H9 (cell line): ENCODE results near the gene EPHA2. TPM values are rescaled to one million over a fixed set of nuclear protein-coding genes. Genes with fewer than 3 reads are reported as not detected.

ENCODE experiments used
- DNase-seq: peaks from one replicate; pipeline ENCODE4 v3.0.0-alpha.2; 2017
- H2AFZ ChIP-seq: one replicate; pipeline ENCODE4 v1.6.1; 2013; ENCODE audit warnings: mild to moderate bottlenecking, low read length, control low read depth, moderate library complexity
- H2AK5ac ChIP-seq: 2 replicates; pipeline ENCODE4 v1.6.1; 2013; ENCODE audit warnings: low read length, control low read depth, mixed read lengths; ENCODE audit not compliant: insufficient read length
- H2BK120ac ChIP-seq: one replicate; pipeline ENCODE4 v1.6.1; 2013; ENCODE audit warnings: low read depth, mild to moderate bottlenecking, low read length, control low read depth, inconsistent platforms; ENCODE audit not compliant: poor library complexity, severe bottlenecking
- H2BK12ac ChIP-seq: 2 replicates; pipeline ENCODE4 v1.6.1; 2013; ENCODE audit warnings: low read length, control low read depth, mixed read lengths, low read depth; ENCODE audit not compliant: insufficient read length
- H2BK15ac ChIP-seq: 2 replicates; pipeline ENCODE4 v1.6.1; 2013; ENCODE audit warnings: low read depth, low read length, control low read depth
- H2BK20ac ChIP-seq: one replicate; pipeline ENCODE4 v1.6.1; 2013; ENCODE audit warnings: low read depth, mild to moderate bottlenecking, low read length, control low read depth, inconsistent platforms; ENCODE audit not compliant: poor library complexity, severe bottlenecking
- H2BK5ac ChIP-seq: 2 replicates; pipeline ENCODE4 v1.6.1; 2013; ENCODE audit warnings: low read length, control low read depth, mixed read lengths; ENCODE audit not compliant: insufficient read length
- H3K14ac ChIP-seq: 2 replicates; pipeline ENCODE4 v1.6.1; 2013; ENCODE audit warnings: low read length, control low read depth; ENCODE audit not compliant: insufficient read depth
- H3K18ac ChIP-seq: 2 replicates; pipeline ENCODE4 v1.6.1; 2013; ENCODE audit warnings: low read depth, mild to moderate bottlenecking, mixed read lengths, low read length, control low read depth; ENCODE audit not compliant: insufficient read length
- H3K23ac ChIP-seq: 2 replicates; pipeline ENCODE4 v1.6.1; 2013; ENCODE audit warnings: low read length, control low read depth, mixed read lengths, low read depth; ENCODE audit not compliant: insufficient read length
- H3K23me2 ChIP-seq: 2 replicates; pipeline ENCODE4 v1.6.1; 2013; ENCODE audit warnings: low read depth, mild to moderate bottlenecking, mixed read lengths, low read length, control low read depth; ENCODE audit not compliant: insufficient read length, poor library complexity, severe bottlenecking
- H3K27ac ChIP-seq: 2 replicates; pipeline ENCODE4 v1.5.1; 2013; ENCODE audit warnings: low read length, control low read depth, mixed read lengths, low read depth; ENCODE audit not compliant: insufficient read length
- H3K27me3 ChIP-seq: 2 replicates; pipeline ENCODE4 v1.6.1; 2013; ENCODE audit warnings: low read length, control low read depth, inconsistent platforms; ENCODE audit not compliant: insufficient read depth
- H3K4ac ChIP-seq: 2 replicates; pipeline ENCODE4 v1.6.1; 2013; ENCODE audit warnings: low read depth, mild to moderate bottlenecking, control low read depth, inconsistent platforms, low read length, moderate library complexity
- H3K4me1 ChIP-seq: 2 replicates; pipeline ENCODE4 v1.6.1; 2013; ENCODE audit warnings: low read length, control low read depth, inconsistent platforms; ENCODE audit not compliant: insufficient read depth
- H3K4me2 ChIP-seq: 2 replicates; pipeline ENCODE4 v1.6.1; 2013; ENCODE audit warnings: low read length, control low read depth, mixed read lengths; ENCODE audit not compliant: insufficient read length, insufficient read depth
- H3K56ac ChIP-seq: 2 replicates; pipeline ENCODE4 v1.6.1; 2013; ENCODE audit warnings: low read depth, mild to moderate bottlenecking, mixed read lengths, low read length, control low read depth; ENCODE audit not compliant: insufficient read length
- H3K79me1 ChIP-seq: 2 replicates; pipeline ENCODE4 v1.6.1; 2013; ENCODE audit warnings: low read depth, mild to moderate bottlenecking, moderate library complexity, low read length, control low read depth, inconsistent platforms; ENCODE audit not compliant: insufficient read depth, poor library complexity, severe bottlenecking
- H3K79me2 ChIP-seq: 2 replicates; pipeline ENCODE4 v1.6.1; 2013; ENCODE audit warnings: low read length, control low read depth, inconsistent platforms; ENCODE audit not compliant: insufficient read depth
- H3K9ac ChIP-seq: 2 replicates; pipeline ENCODE4 v1.6.1; 2013; ENCODE audit warnings: low read length, control low read depth, mixed read lengths; ENCODE audit not compliant: insufficient read length; ENCODE audit errors: extremely low read depth
- H3K9me3 ChIP-seq: one replicate; pipeline ENCODE4 v1.6.1; 2013; ENCODE audit warnings: low read depth, low read length, inconsistent platforms; ENCODE audit not compliant: control insufficient read depth
- H3T11ph ChIP-seq: one replicate; pipeline ENCODE4 v1.6.1; 2013; ENCODE audit warnings: mild to moderate bottlenecking, low read length, control low read depth, inconsistent platforms
- H4K20me1 ChIP-seq: one replicate; pipeline ENCODE4 v1.6.1; 2013; ENCODE audit not compliant: control insufficient read depth, insufficient read length, insufficient read depth
- H4K5ac ChIP-seq: 2 replicates; pipeline ENCODE4 v1.6.1; 2013; ENCODE audit warnings: low read depth, mild to moderate bottlenecking, mixed read lengths, low read length, control low read depth; ENCODE audit not compliant: insufficient read length
- H4K8ac ChIP-seq: replicated peaks from 2 replicates; pipeline ENCODE4 v1.6.1; 2013; ENCODE audit warnings: low read length, control low read depth, mixed read lengths, low read depth; ENCODE audit not compliant: insufficient read length
- H4K91ac ChIP-seq: 2 replicates; pipeline ENCODE4 v1.6.1; 2013; ENCODE audit warnings: low read depth, mild to moderate bottlenecking, moderate library complexity, mixed read lengths, low read length, control low read depth; ENCODE audit not compliant: insufficient read length
- H3K27ac Mint-ChIP-seq, 3 experiments: 2 replicates in 2 of 3; 3 replicates in 1 of 3; pipeline ENCODE4 v1.8.0; 2020 to 2021; ENCODE audit warnings: mixed read lengths in 3 of 3, mild to moderate bottlenecking in 1 of 3, moderate library complexity in 1 of 3
- H3K27me3 Mint-ChIP-seq: 2 replicates; pipeline ENCODE4 v1.8.0; 2021; ENCODE audit warnings: low read depth, mild to moderate bottlenecking, moderate library complexity, mixed read lengths
- H3K36me3 Mint-ChIP-seq, 3 experiments: 2 replicates in 2 of 3; 3 replicates in 1 of 3; pipeline ENCODE4 v1.8.0; 2020 to 2021; ENCODE audit warnings: low read depth in 3 of 3, mixed read lengths in 3 of 3; ENCODE audit not compliant: insufficient read depth in 1 of 3
- H3K4me1 Mint-ChIP-seq, 2 experiments: 2 replicates each; pipeline ENCODE4 v1.8.0; 2020; ENCODE audit warnings: mixed read lengths in 2 of 2
- H3K4me3 Mint-ChIP-seq, 2 experiments: 2 replicates in 1 of 2; 3 replicates in 1 of 2; pipeline ENCODE4 v1.8.0; 2020 to 2021; ENCODE audit warnings: mild to moderate bottlenecking in 2 of 2, mixed read lengths in 2 of 2, moderate library complexity in 1 of 2
- H3K9me3 Mint-ChIP-seq, 2 experiments: 2 replicates in 1 of 2; 3 replicates in 1 of 2; pipeline ENCODE4 v1.8.0; 2020; ENCODE audit warnings: mild to moderate bottlenecking in 2 of 2, mixed read lengths in 2 of 2, moderate library complexity in 1 of 2
- CTCF ChIP-seq: fragments of 200-600 bp; sonication (generic); conservative IDR thresholded peaks from 3 replicates; pipeline ENCODE4 v1.8.0; 2021; ENCODE audit warnings: antibody characterized with exemption, mild to moderate bottlenecking
- WGBS: extraction: QIAGEN DNeasy Blood & Tissue Kit; methylation state at CpG from one replicate; pipeline ENCODE4 v1.1.7; 2013; ENCODE audit warnings: missing lambda C conversion rate, low lambda C conversion rate, mixed read lengths; ENCODE audit not compliant: insufficient read length; ENCODE audit errors: extremely low coverage; 5-methylcytosine and 5-hydroxymethylcytosine counted together
- total RNA-seq: library from RNA; stranded (reverse); gene quantifications from 2 replicates; pipeline ENCODE4 v1.2.1, GENCODE V29; 2021

EPHA2 gene
- total RNA-seq, 1 experiment from 2014 or later, result 33.1 TPM

- Histone ChIP-seq H2BK15ac (no peak overlapping the region), H3K27ac (no peak overlapping the region), H3K9me3 (no peaks in the 10 kb centered on the region), H2BK12ac (no peak overlapping the region), H3K27me3 (no peaks in the 10 kb centered on the region), H3K23ac (no peak overlapping the region), H3K79me2 (no peaks in the 10 kb centered on the region), H2BK20ac (no peak overlapping the region), H3K9ac (no peak overlapping the region), H3K18ac (no peak overlapping the region), H3K4me2 (no peak overlapping the region), H2AFZ (no peak overlapping the region), H3K79me1 (no peaks in the 10 kb centered on the region), H3K4ac (no peak overlapping the region), H4K91ac (no peak overlapping the region), H3K14ac (no peak overlapping the region), H4K20me1 (no peaks in the 10 kb centered on the region), H3K23me2 (no peaks in the 10 kb centered on the region), H3K4me1 (no peaks in the 10 kb centered on the region), H4K8ac (no peak overlapping the region), H2BK120ac (no peak overlapping the region), H2AK5ac (no peak overlapping the region), H4K5ac (no peak overlapping the region), H2BK5ac (no peak overlapping the region), H3T11ph (no peak overlapping the region), H3K56ac (no peak overlapping the region)
- Mint-ChIP-seq H3K27ac (peak overlapping the region in 1 of 3 experiments; percentile 76; a peak in 3 of 7 replicates), H3K4me1 (0 out of 4 replicates have a peak, but pooled peaks cover 0 to 2% of the 10 kb centered on the region in 2 experiments), H3K4me3 (no peak overlapping the region), H3K27me3 (peaks cover 12% of the 10 kb centered on the region), H3K36me3 (no peaks in the 10 kb centered on the region), H3K9me3 (no peaks in the 10 kb centered on the region)
- TF ChIP-seq CTCF, result no peak
- no peak for DNase-seq
- WGBS, result no CpG with 5 or more reads among the region's 6 CpGs
Measured at GRCh38 chr1:16189003-16189402, 33.1 kb upstream of the EPHA2 start.
